NT2/D1 (cell line): Measurements from ENCODE around the gene COG3.
"Not testable (repeated sequence)": the region's sequence is repeated elsewhere in the genome, so short reads cannot be mapped to it uniquely, and the experiment has no call there.

Source experiments
- DNase-seq: peaks from one replicate; pipeline ENCODE4 v3.0.0-alpha.2; 2011; ENCODE audit warnings: low read depth, low spot score
- H3K27me3 ChIP-seq: 2 replicates; pipeline ENCODE4 v1.6.0; 2011; ENCODE audit warnings: mild to moderate bottlenecking; ENCODE audit not compliant: insufficient read length, insufficient read depth
- H3K36me3 ChIP-seq: 2 replicates; pipeline ENCODE4 v1.6.1; 2011; ENCODE audit warnings: mild to moderate bottlenecking, low read length, mixed read lengths; ENCODE audit not compliant: insufficient read depth, insufficient read length
- H3K4me1 ChIP-seq: 2 replicates; pipeline ENCODE4 v1.5.1; 2011; ENCODE audit not compliant: insufficient read depth, insufficient read length
- H3K4me3 ChIP-seq: 2 replicates; pipeline ENCODE4 v1.5.1; 2011; ENCODE audit warnings: low read depth; ENCODE audit not compliant: insufficient read length
- H3K9ac ChIP-seq: 2 replicates; pipeline ENCODE4 v1.6.0; 2011; ENCODE audit warnings: low read depth; ENCODE audit not compliant: insufficient read length
- H3K9me3 ChIP-seq: 2 replicates; pipeline ENCODE4 v1.5.1; 2011; ENCODE audit warnings: mild to moderate bottlenecking, low read length; ENCODE audit not compliant: insufficient read depth
- SUZ12 ChIP-seq: IDR thresholded peaks from 2 replicates; pipeline ENCODE4 v1.6.1; 2011; ENCODE audit not compliant: insufficient read length, insufficient read depth; ENCODE audit errors: extremely low read depth
- YY1 ChIP-seq: IDR thresholded peaks from 2 replicates; pipeline ENCODE4 v1.6.1; 2011; ENCODE audit not compliant: insufficient read length, insufficient read depth
- ZNF274 ChIP-seq: IDR thresholded peaks from 2 replicates; pipeline ENCODE4 v1.6.1; 2011; ENCODE audit warnings: mild to moderate bottlenecking, low read depth, low read length

Gene COG3

GRCh38 chr13:45422731-45423292 lies 41.9 kb upstream of the COG3 start:
- Histone ChIP-seq H3K4me3 (no peak overlapping the region), H3K9me3 (no peaks in the 10 kb centered on the region), H3K36me3 (no peaks in the 10 kb centered on the region), H3K9ac (no peak overlapping the region), H3K4me1 (no peaks in the 10 kb centered on the region), H3K27me3 (no peaks in the 10 kb centered on the region)
- TF ChIP-seq YY1 (no peak), SUZ12 (no peak), ZNF274 (no peak)
- no peak for DNase-seq

DNA sequence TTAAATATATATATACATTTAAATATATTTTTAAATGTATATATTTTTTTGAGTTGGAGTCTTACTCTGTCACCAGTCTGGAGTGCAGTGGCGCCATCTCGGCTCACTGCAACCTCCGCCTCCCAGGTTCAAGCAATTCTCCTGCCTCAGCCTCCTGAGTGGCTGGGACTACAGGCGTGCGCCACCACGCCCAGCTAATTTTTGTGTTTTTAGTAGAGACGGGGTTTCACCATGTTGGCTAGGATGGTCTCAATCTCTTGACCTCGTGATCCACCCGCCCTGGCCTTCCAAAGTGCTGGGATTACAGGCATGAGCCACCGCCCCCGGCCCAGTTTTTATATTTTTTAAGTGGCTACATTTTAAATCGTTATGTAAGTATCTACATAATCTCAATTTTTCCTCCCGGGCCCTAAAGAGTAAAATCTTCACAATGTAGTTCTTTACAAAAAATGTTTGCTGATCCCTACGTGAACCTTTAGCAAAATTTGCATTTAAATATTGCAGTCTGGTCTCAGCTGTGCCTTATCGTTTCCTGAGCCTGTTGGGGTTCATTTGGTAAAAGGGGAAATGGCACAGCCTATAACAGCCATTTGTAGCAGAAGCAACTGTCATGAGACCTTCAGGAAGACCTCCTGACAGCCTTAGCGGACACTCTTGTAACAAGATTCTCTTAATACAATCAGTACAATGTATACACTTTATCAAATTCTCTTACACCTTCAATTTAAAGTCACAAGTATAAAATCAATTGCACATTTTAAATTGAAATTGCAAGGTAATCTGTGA lies 38.5 kb upstream of the COG3 start:
- not testable (repeated sequence) for H3K9ac ChIP-seq, H3K9me3 ChIP-seq, H3K36me3 ChIP-seq, DNase-seq, H3K4me1 ChIP-seq, H3K27me3 ChIP-seq, H3K4me3 ChIP-seq

DNA sequence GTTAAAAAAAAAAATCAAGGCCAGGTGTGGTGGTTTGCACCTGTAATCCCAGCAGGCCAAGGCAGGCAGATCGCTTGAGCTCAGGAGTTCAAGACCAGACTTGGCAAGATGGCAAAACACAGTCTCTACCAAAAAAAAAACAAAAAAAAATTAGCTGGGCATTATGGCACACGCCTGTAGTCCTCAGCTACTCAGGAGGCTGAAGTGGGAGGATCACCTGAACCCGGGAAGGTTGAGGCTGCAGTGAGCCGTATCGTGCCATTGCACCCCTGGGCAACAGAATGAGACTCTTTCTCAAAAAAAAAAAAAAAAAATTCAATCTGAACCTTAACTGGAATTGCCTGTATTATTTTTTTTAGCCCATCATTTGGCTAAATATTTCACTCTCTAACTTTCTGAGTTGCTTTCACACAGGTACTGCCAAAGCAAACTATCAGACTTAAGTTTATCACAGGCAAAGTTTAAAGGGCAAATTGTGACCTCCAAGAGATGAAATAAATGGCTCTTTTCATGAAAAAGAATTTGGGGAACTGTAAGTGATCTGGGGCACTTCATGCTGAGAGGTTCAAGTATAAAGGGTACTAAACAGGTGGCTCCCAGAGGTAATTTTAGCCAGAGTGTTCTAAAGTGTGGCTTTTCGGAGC lies 31.9 kb upstream of the COG3 start:
- no peak overlapping the region for H3K4me3 ChIP-seq
- H3K4me1 ChIP-seq = no peaks in the 10 kb centered on the region
- no peaks in the 10 kb centered on the region for H3K36me3 ChIP-seq
- no peaks in the 10 kb centered on the region for H3K27me3 ChIP-seq
- DNase-seq = no peak
- no peak for TF ChIP-seq ZNF274
- TF ChIP-seq SUZ12 = no peak
- TF ChIP-seq YY1 = no peak
- no peaks in the 10 kb centered on the region for H3K9me3 ChIP-seq
- no peak overlapping the region for H3K9ac ChIP-seq

DNA sequence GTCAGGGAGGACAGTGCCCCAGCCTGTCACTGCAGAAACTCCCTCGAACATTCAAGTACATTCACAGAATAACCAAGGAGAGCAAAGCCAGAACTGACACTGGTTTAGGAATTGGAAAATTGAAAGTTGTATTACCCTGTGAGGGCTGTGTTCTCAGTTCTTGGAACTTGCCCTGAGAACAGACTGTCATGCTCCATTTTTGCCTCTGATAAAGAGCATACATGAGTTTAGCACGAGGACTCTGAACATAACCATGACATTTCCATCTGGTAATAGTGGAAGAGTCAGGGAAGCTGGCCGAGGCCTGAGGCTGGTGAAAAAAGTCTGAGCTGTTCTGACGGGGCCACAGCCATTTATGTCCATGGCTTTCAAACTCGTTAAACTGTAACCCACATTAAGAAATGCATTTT lies 31.4 kb upstream of the COG3 start:
- H3K36me3 ChIP-seq = no peaks in the 10 kb centered on the region
- no peaks in the 10 kb centered on the region for H3K27me3 ChIP-seq
- no peaks in the 10 kb centered on the region for H3K4me1 ChIP-seq
- H3K4me3 ChIP-seq = no peak overlapping the region
- TF ChIP-seq SUZ12 = no peak
- TF ChIP-seq ZNF274 = no peak
- no peak for TF ChIP-seq YY1
- H3K9me3 ChIP-seq = no peaks in the 10 kb centered on the region
- H3K9ac ChIP-seq = no peak overlapping the region
- DNase-seq = no peak

GRCh38 chr13:45434556-45435371 lies 30.0 kb upstream of the COG3 start:
- DNase-seq = no peak
- Histone ChIP-seq H3K9me3 (no peaks in the 10 kb centered on the region), H3K4me1 (no peaks in the 10 kb centered on the region), H3K36me3 (no peaks in the 10 kb centered on the region), H3K27me3 (no peaks in the 10 kb centered on the region), H3K9ac (no peak overlapping the region), H3K4me3 (no peak overlapping the region)
- TF ChIP-seq SUZ12 = no peak
- TF ChIP-seq ZNF274 = no peak
- no peak for TF ChIP-seq YY1

- Histone ChIP-seq H3K27me3 (no peaks in the 10 kb centered on the region), H3K4me3 (no peak overlapping the region), H3K9ac (no peak overlapping the region), H3K4me1 (no peaks in the 10 kb centered on the region), H3K36me3 (no peaks in the 10 kb centered on the region), H3K9me3 (no peaks in the 10 kb centered on the region)
- TF ChIP-seq YY1 = no peak
- no peak for TF ChIP-seq ZNF274
- no peak for TF ChIP-seq SUZ12
- no peak for DNase-seq
These were observed 28.4 kb upstream of the COG3 start for GRCh38 chr13:45436332-45436731.

GRCh38 chr13:45436953-45437352 lies 27.8 kb upstream of the COG3 start:
- Histone ChIP-seq H3K27me3 (no peaks in the 10 kb centered on the region), H3K4me1 (no peaks in the 10 kb centered on the region), H3K36me3 (no peaks in the 10 kb centered on the region), H3K9ac (no peak overlapping the region), H3K4me3 (no peak overlapping the region), H3K9me3 (no peaks in the 10 kb centered on the region)
- TF ChIP-seq YY1 = no peak
- TF ChIP-seq SUZ12 = no peak
- TF ChIP-seq ZNF274 = no peak
- no peak for DNase-seq
